GM23338 (cell line): ENCODE results near the gene NXN. TPM values are rescaled to one million over a fixed set of nuclear protein-coding genes. Genes with fewer than 3 reads are reported as not detected.

Experiments
- ATAC-seq: fragments of 200-7000 bp; cut with Tn5 transposase; 3 replicates; pipeline ENCODE4 v1.9.1; 2020
- DNase-seq: peaks from one replicate; pipeline ENCODE4 v3.0.0-alpha.2; 2015; ENCODE audit warnings: low spot score
- H2AFZ ChIP-seq: fragments of 200-600 bp; sonication (generic); 2 replicates; pipeline ENCODE4 v1.8.0; 2016; ENCODE audit warnings: antibody characterized with exemption, mild to moderate bottlenecking, moderate library complexity
- H3F3A ChIP-seq: fragments of 200-600 bp; sonication (generic); replicated peaks from 2 replicates; pipeline ENCODE4 v1.8.0; 2017; ENCODE audit warnings: antibody characterized with exemption, mixed run types, low read depth
- H3K27ac ChIP-seq: fragments of 200-600 bp; sonication (generic); 2 replicates; pipeline ENCODE4 v1.6.1; 2016; ENCODE audit warnings: low read depth
- H3K27me3 ChIP-seq: fragments of 200-600 bp; sonication (generic); 2 replicates; pipeline ENCODE4 v1.8.0; 2016; ENCODE audit warnings: mild to moderate bottlenecking, mixed run types, moderate library complexity; ENCODE audit not compliant: insufficient read depth
- H3K36me3 ChIP-seq: fragments of 200-600 bp; sonication (generic); 2 replicates; pipeline ENCODE4 v1.8.0; 2016; ENCODE audit warnings: mild to moderate bottlenecking; ENCODE audit not compliant: insufficient read depth
- H3K4me1 ChIP-seq: fragments of 200-600 bp; sonication (generic); 2 replicates; pipeline ENCODE4 v1.8.0; 2016; ENCODE audit warnings: mild to moderate bottlenecking, moderate library complexity; ENCODE audit not compliant: insufficient read depth
- H3K4me2 ChIP-seq: fragments of 200-600 bp; sonication (generic); 2 replicates; pipeline ENCODE4 v1.7.1; 2017; ENCODE audit warnings: mixed run types
- H3K4me3 ChIP-seq: fragments of 200-600 bp; sonication (generic); 2 replicates; pipeline ENCODE4 v1.6.1; 2016; ENCODE audit warnings: mixed run types
- H3K79me2 ChIP-seq: fragments of 200-600 bp; sonication (generic); replicated peaks from 2 replicates; pipeline ENCODE4 v1.8.0; 2017; ENCODE audit warnings: mild to moderate bottlenecking; ENCODE audit not compliant: insufficient read depth
- H3K9me2 ChIP-seq: fragments of 200-600 bp; sonication (generic); 2 replicates; pipeline ENCODE4 v1.8.0; 2017; ENCODE audit not compliant: insufficient read depth
- H4K20me1 ChIP-seq: fragments of 200-600 bp; sonication (generic); replicated peaks from 2 replicates; pipeline ENCODE4 v1.8.0; 2017; ENCODE audit warnings: mild to moderate bottlenecking; ENCODE audit not compliant: insufficient read depth
- H3K27ac Mint-ChIP-seq: 2 replicates; pipeline ENCODE4 v1.8.0; 2020; ENCODE audit warnings: inconsistent platforms, mild to moderate bottlenecking, moderate library complexity, mixed read lengths
- H3K27me3 Mint-ChIP-seq: 3 replicates; pipeline ENCODE4 v1.8.0; 2022; ENCODE audit warnings: low read depth, mild to moderate bottlenecking, moderate library complexity, mixed read lengths, inconsistent platforms; ENCODE audit not compliant: insufficient read depth, poor library complexity
- H3K36me3 Mint-ChIP-seq: 3 replicates; pipeline ENCODE4 v1.8.0; 2021; ENCODE audit warnings: low read depth, mild to moderate bottlenecking, inconsistent platforms, moderate library complexity, mixed read lengths
- H3K4me1 Mint-ChIP-seq: 3 replicates; pipeline ENCODE4 v1.8.0; 2020; ENCODE audit warnings: mild to moderate bottlenecking, inconsistent platforms, mixed read lengths
- H3K4me3 Mint-ChIP-seq: 3 replicates; pipeline ENCODE4 v1.8.0; 2021; ENCODE audit warnings: moderate library complexity, mild to moderate bottlenecking, inconsistent platforms, mixed read lengths
- H3K9me3 Mint-ChIP-seq: 3 replicates; pipeline ENCODE4 v1.8.0; 2020; ENCODE audit warnings: moderate library complexity, mild to moderate bottlenecking, inconsistent platforms, mixed read lengths
- EZH2 ChIP-seq: fragments of 200-600 bp; sonication (generic); IDR thresholded peaks from one replicate; pipeline ENCODE4 v1.8.0; 2017; ENCODE audit warnings: antibody characterized with exemption, mild to moderate bottlenecking, low read depth; ENCODE audit not compliant: unreplicated experiment
- EZH2phosphoT487 ChIP-seq: fragments of 200-600 bp; sonication (generic); IDR thresholded peaks from one replicate; pipeline ENCODE4 v1.8.1; 2018; ENCODE audit warnings: antibody characterized with exemption; ENCODE audit not compliant: unreplicated experiment
- NANOG ChIP-seq: IDR thresholded peaks from 2 replicates; pipeline ENCODE4 v1.6.1; 2016; ENCODE audit warnings: antibody characterized with exemption, borderline replicate concordance
- POLR2AphosphoS5 ChIP-seq: IDR thresholded peaks from 2 replicates; pipeline ENCODE4 v1.6.1; 2016; ENCODE audit warnings: antibody characterized with exemption, low read depth
- STAT1 ChIP-seq: IDR thresholded peaks from one replicate; pipeline ENCODE4 v1.6.1; 2016; ENCODE audit warnings: antibody characterized with exemption; ENCODE audit not compliant: unreplicated experiment
- ZNF114 ChIP-seq: fragments of 250-450 bp; sonication (Bioruptor Pico); IDR thresholded peaks from 2 replicates; pipeline ENCODE4 v1.5.0; 2020; ENCODE audit warnings: mild to moderate bottlenecking, moderate library complexity
- ZNF331 ChIP-seq: fragments of 250-450 bp; sonication (Bioruptor Pico); IDR thresholded peaks from 2 replicates; pipeline ENCODE4 v1.5.0; 2020; ENCODE audit warnings: low read depth, mild to moderate bottlenecking, moderate library complexity
- polyA plus RNA-seq: library from polyadenylated mRNA; unstranded; fragments of >200 nt; fragmentation: Nextera tagmentation; extraction: Ambion mirVana; gene quantifications from 2 replicates; pipeline ENCODE4 v1.2.1, GENCODE V29; 2016
- total RNA-seq: library from RNA; depleted of rRNA; stranded (reverse); fragments of >200 nt; shearing (Covaris generic); gene quantifications from 2 replicates; pipeline ENCODE4 v1.2.3, GENCODE V29; 2014
- TF ChIP-seq, protein P1 (sequence below): fragments of 250-450 bp; sonication (Bioruptor Pico); IDR thresholded peaks from 2 replicates; pipeline ENCODE4 v1.5.0; 2020; ENCODE audit warnings: mild to moderate bottlenecking, moderate library complexity
- TF ChIP-seq, protein P2 (sequence below): IDR thresholded peaks from 2 replicates; pipeline ENCODE4 v1.6.1; 2016; ENCODE audit warnings: antibody characterized with exemption
- TF ChIP-seq, protein P3 (sequence below), 2 experiments: fragments of 200-600 bp in 1 of 2; sonication (generic) in 1 of 2; conservative IDR thresholded peaks; 2 replicates each; pipeline versions ENCODE4 v1.5.1 to v1.6.1; 2016 to 2017; ENCODE audit warnings: antibody characterized with exemption in 2 of 2, low read depth in 2 of 2, mild to moderate bottlenecking in 2 of 2, moderate library complexity in 1 of 2

The NXN gene
- total and polyA plus RNA-seq, 2 experiments from 2014 or later = 31.8 to 105 TPM

- TF ChIP-seq, protein P1, sequence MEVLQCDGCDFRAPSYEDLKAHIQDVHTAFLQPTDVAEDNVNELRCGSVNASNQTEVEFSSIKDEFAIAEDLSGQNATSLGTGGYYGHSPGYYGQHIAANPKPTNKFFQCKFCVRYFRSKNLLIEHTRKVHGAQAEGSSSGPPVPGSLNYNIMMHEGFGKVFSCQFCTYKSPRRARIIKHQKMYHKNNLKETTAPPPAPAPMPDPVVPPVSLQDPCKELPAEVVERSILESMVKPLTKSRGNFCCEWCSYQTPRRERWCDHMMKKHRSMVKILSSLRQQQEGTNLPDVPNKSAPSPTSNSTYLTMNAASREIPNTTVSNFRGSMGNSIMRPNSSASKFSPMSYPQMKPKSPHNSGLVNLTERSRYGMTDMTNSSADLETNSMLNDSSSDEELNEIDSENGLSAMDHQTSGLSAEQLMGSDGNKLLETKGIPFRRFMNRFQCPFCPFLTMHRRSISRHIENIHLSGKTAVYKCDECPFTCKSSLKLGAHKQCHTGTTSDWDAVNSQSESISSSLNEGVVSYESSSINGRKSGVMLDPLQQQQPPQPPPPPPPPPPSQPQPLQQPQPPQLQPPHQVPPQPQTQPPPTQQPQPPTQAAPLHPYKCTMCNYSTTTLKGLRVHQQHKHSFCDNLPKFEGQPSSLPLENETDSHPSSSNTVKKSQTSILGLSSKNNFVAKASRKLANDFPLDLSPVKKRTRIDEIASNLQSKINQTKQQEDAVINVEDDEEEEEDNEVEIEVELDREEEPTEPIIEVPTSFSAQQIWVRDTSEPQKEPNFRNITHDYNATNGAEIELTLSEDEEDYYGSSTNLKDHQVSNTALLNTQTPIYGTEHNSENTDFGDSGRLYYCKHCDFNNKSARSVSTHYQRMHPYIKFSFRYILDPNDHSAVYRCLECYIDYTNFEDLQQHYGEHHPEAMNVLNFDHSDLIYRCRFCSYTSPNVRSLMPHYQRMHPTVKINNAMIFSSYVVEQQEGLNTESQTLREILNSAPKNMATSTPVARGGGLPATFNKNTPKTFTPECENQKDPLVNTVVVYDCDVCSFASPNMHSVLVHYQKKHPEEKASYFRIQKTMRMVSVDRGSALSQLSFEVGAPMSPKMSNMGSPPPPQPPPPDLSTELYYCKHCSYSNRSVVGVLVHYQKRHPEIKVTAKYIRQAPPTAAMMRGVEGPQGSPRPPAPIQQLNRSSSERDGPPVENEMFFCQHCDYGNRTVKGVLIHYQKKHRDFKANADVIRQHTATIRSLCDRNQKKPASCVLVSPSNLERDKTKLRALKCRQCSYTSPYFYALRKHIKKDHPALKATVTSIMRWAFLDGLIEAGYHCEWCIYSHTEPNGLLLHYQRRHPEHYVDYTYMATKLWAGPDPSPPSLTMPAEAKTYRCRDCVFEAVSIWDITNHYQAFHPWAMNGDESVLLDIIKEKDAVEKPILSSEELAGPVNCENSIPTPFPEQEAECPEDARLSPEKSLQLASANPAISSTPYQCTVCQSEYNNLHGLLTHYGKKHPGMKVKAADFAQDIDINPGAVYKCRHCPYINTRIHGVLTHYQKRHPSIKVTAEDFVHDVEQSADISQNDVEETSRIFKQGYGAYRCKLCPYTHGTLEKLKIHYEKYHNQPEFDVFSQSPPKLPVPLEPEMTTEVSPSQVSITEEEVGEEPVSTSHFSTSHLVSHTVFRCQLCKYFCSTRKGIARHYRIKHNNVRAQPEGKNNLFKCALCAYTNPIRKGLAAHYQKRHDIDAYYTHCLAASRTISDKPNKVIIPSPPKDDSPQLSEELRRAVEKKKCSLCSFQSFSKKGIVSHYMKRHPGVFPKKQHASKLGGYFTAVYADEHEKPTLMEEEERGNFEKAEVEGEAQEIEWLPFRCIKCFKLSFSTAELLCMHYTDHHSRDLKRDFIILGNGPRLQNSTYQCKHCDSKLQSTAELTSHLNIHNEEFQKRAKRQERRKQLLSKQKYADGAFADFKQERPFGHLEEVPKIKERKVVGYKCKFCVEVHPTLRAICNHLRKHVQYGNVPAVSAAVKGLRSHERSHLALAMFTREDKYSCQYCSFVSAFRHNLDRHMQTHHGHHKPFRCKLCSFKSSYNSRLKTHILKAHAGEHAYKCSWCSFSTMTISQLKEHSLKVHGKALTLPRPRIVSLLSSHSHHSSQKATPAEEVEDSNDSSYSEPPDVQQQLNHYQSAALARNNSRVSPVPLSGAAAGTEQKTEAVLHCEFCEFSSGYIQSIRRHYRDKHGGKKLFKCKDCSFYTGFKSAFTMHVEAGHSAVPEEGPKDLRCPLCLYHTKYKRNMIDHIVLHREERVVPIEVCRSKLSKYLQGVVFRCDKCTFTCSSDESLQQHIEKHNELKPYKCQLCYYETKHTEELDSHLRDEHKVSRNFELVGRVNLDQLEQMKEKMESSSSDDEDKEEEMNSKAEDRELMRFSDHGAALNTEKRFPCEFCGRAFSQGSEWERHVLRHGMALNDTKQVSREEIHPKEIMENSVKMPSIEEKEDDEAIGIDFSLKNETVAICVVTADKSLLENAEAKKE (CRISPR knock-in tag) = no peak
These were observed 47.5 kb upstream of the NXN start (continued) for GRCh38 chr17:1027044-1027443.

DNA sequence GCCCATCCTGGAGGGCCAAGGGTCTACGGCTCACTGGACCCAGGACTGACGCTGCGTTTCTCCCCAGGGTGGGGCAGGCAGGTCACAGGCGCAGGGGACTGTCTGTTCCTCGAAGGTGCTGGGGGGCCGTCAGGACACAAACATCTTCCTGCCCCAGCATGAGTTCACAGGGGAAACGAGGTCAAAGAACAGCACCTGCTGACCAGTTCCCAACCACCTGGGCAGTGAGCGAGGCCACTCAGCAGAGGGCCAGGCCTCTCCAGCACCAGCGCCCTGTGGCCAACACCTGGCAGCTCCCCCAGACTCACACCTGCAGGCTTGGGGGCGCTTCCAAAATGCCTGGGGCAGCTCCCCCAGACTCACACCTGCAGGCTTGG, 47.0 kb upstream of the NXN start:
- Histone ChIP-seq H3K36me3 (no peaks in the 10 kb centered on the region), H3K4me1 (no peaks in the 10 kb centered on the region), H3K27ac (no peak overlapping the region), H3F3A (no peaks in the 10 kb centered on the region), H3K4me2 (no peak overlapping the region), H3K4me3 (no peak overlapping the region), H3K9me2 (no peaks in the 10 kb centered on the region), H3K79me2 (no peaks in the 10 kb centered on the region), H2AFZ (no peak overlapping the region), H3K27me3 (no peaks in the 10 kb centered on the region), H4K20me1 (no peaks in the 10 kb centered on the region; the same call in 1 of the 2 replicates)
- no peak overlapping the region for H3K27ac Mint-ChIP-seq
- DNase-seq = no peak
- ATAC-seq = no peak
- H3K27me3 Mint-ChIP-seq = peaks cover 9% of the 10 kb centered on the region
- no peaks in the 10 kb centered on the region for H3K36me3 Mint-ChIP-seq
- H3K4me3 Mint-ChIP-seq = no peak overlapping the region
- no peaks in the 10 kb centered on the region for H3K9me3 Mint-ChIP-seq
- peaks cover 3% of the 10 kb centered on the region; the same call in 1 of the 3 replicates for H3K4me1 Mint-ChIP-seq
- TF ChIP-seq, protein P2, sequence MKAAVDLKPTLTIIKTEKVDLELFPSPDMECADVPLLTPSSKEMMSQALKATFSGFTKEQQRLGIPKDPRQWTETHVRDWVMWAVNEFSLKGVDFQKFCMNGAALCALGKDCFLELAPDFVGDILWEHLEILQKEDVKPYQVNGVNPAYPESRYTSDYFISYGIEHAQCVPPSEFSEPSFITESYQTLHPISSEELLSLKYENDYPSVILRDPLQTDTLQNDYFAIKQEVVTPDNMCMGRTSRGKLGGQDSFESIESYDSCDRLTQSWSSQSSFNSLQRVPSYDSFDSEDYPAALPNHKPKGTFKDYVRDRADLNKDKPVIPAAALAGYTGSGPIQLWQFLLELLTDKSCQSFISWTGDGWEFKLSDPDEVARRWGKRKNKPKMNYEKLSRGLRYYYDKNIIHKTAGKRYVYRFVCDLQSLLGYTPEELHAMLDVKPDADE = no peak
- TF ChIP-seq ZNF331 (no peak), POLR2AphosphoS5 (no peak), STAT1 (no peak), EZH2phosphoT487 (no peak), ZNF114 (no peak), EZH2 (no peak), NANOG (no peak)
- TF ChIP-seq, protein P3, sequence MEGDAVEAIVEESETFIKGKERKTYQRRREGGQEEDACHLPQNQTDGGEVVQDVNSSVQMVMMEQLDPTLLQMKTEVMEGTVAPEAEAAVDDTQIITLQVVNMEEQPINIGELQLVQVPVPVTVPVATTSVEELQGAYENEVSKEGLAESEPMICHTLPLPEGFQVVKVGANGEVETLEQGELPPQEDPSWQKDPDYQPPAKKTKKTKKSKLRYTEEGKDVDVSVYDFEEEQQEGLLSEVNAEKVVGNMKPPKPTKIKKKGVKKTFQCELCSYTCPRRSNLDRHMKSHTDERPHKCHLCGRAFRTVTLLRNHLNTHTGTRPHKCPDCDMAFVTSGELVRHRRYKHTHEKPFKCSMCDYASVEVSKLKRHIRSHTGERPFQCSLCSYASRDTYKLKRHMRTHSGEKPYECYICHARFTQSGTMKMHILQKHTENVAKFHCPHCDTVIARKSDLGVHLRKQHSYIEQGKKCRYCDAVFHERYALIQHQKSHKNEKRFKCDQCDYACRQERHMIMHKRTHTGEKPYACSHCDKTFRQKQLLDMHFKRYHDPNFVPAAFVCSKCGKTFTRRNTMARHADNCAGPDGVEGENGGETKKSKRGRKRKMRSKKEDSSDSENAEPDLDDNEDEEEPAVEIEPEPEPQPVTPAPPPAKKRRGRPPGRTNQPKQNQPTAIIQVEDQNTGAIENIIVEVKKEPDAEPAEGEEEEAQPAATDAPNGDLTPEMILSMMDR (conservative IDR thresholded peaks at IDR 0.05; ENCODE audit: low read depth in 2 of 2) = no peak
